ENCODE results near the gene NMNAT2. TPM values are rescaled to one million over a fixed set of nuclear protein-coding genes. Genes with fewer than 3 reads are reported as not detected.

NMNAT2 gene
- total RNA-seq, 4 donors from 2014 or later = 0.60 to 1.7 (median 0.92) TPM

GRCh38 chr1:183278739-183279591 lies 139.2 kb downstream of the NMNAT2 start:
- Histone ChIP-seq H3K36me3 (no peaks in the 10 kb centered on the region), H3K4me1 (peaks cover 0 to 66% (median 28%) of the 10 kb centered on the region in 4 donors), H3K9me3 (no peaks in the 10 kb centered on the region), H3K27ac (peak overlapping the region in 2 of 4 donors; percentile 72 to 86), H3K4me3 (no peak overlapping the region), H3K27me3 (no peaks in the 10 kb centered on the region)
- 56 to 57% methylated on average over 10 to 12 of the region's 12 CpGs for WGBS, 2 donors
- no peak for DNase-seq (ENCODE audit: low spot score in 2 of 2)
- no peak for TF ChIP-seq EP300 (IDR thresholded peaks at IDR 0.05)
- TF ChIP-seq POLR2A (IDR thresholded peaks at IDR 0.05) = no peak
- no peak for TF ChIP-seq CTCF (IDR thresholded peaks at IDR 0.05)

- 48 to 50% methylated on average over 6 to 7 of the region's 7 CpGs for WGBS, 2 donors
- H3K27ac ChIP-seq = peak overlapping the region in 2 of 4 donors; percentile 72 to 86
- H3K36me3 ChIP-seq = no peaks in the 10 kb centered on the region
- H3K27me3 ChIP-seq = no peaks in the 10 kb centered on the region
- DNase-seq (ENCODE audit: low spot score in 2 of 2) = no peak
- H3K4me1 ChIP-seq = peaks cover 0 to 63% (median 28%) of the 10 kb centered on the region in 4 donors
- H3K9me3 ChIP-seq = no peaks in the 10 kb centered on the region
- no peak for TF ChIP-seq CTCF (IDR thresholded peaks at IDR 0.05)
- no peak for TF ChIP-seq POLR2A (IDR thresholded peaks at IDR 0.05)
- no peak for TF ChIP-seq EP300 (IDR thresholded peaks at IDR 0.05)
- H3K4me3 ChIP-seq = no peak overlapping the region
Observed at GRCh38 chr1:183277821-183278738, 140.1 kb downstream of the NMNAT2 start.

GRCh38 chr1:183276386-183277080 lies 141.6 kb downstream of the NMNAT2 start:
- Histone ChIP-seq H3K27ac (peak overlapping the region in 1 of 4 donors; percentile 28), H3K27me3 (no peaks in the 10 kb centered on the region), H3K36me3 (no peaks in the 10 kb centered on the region), H3K9me3 (no peaks in the 10 kb centered on the region), H3K4me1 (peaks cover 0 to 62% (median 19%) of the 10 kb centered on the region in 4 donors), H3K4me3 (no peak overlapping the region)
- WGBS, 2 donors = 78 to 83% methylated on average over 9 of the region's 9 CpGs
- no peak for DNase-seq (ENCODE audit: low spot score in 2 of 2)
- no peak for TF ChIP-seq POLR2A (IDR thresholded peaks at IDR 0.05)
- no peak for TF ChIP-seq CTCF (IDR thresholded peaks at IDR 0.05)
- TF ChIP-seq EP300 (IDR thresholded peaks at IDR 0.05) = no peak

- H3K4me3 ChIP-seq = no peak overlapping the region
- peaks cover 0 to 61% (median 18%) of the 10 kb centered on the region in 4 donors for H3K4me1 ChIP-seq
- TF ChIP-seq POLR2A (IDR thresholded peaks at IDR 0.05) = no peak
- no peak for TF ChIP-seq CTCF (IDR thresholded peaks at IDR 0.05)
- H3K36me3 ChIP-seq = no peaks in the 10 kb centered on the region
- 87 to 100% methylated on average over 3 of the region's 3 CpGs for WGBS, 2 donors
- H3K27me3 ChIP-seq = no peaks in the 10 kb centered on the region
- H3K9me3 ChIP-seq = no peaks in the 10 kb centered on the region
- peak overlapping the region in 1 of 4 donors; percentile 1 for H3K27ac ChIP-seq
- no peak for DNase-seq (ENCODE audit: low spot score in 2 of 2)
Observed at GRCh38 chr1:183275322-183275721, 142.9 kb downstream of the NMNAT2 start.
